ENCODE measurements around the gene DNAI1.

The DNAI1 gene

DNA sequence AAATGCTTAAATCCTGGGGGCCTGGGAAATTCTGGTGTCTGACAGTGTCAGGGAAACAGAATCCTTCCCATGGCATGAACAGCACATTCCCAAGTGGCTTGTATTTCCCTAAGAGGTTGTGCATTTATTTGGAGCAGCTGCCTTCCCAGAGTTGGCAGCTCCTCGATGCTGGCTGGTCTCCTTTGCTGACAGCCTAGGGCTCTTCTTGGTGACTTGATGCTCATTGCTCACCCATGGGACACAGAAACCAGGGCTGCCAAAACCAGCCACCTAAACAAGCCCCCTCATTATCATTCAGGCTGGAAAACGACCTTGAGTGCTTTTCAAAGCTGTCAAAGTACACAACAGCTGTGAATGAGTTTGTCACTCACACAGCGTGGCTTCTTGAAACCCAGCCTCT lies 39.9 kb downstream of the DNAI1 start:
- Histone ChIP-seq H3K4me1 (ENCODE audit: control insufficient read depth, insufficient read depth, low read depth, low read length) (no peaks in the 10 kb centered on the region), H3K4me2 (ENCODE audit: low read length, poor library complexity, severe bottlenecking) (no peak overlapping the region), H3K23ac (ENCODE audit: low read length in 2 of 2) (no peak overlapping the region), H2AFZ (ENCODE audit: low read depth, low read length) (no peak overlapping the region), H2BK120ac (ENCODE audit: low read depth, low read length) (no peak overlapping the region), H3K14ac (ENCODE audit: low read length in 2 of 2) (no peak overlapping the region), H2BK5ac (ENCODE audit: low read depth, low read length, poor library complexity, severe bottlenecking) (no peak overlapping the region), H3K36me3 (ENCODE audit: control insufficient read depth in 1 of 2, insufficient read depth in 2 of 2, low read depth in 1 of 2, low read length in 2 of 2) (no peaks in the 10 kb centered on the region), H3K9ac (ENCODE audit: low read length) (no peak overlapping the region), H2BK12ac (ENCODE audit: low read length in 2 of 2) (no peak overlapping the region), H3K18ac (ENCODE audit: low read depth in 1 of 2, low read length in 2 of 2) (no peak overlapping the region), H2BK15ac (ENCODE audit: low read depth, poor library complexity, severe bottlenecking) (no peak overlapping the region), H3K79me1 (replicated peaks; ENCODE audit: low read length, poor library complexity, severe bottlenecking) (no peaks in the 10 kb centered on the region), H4K8ac (ENCODE audit: low read length) (no peak overlapping the region), H3K27me3 (ENCODE audit: control insufficient read depth in 1 of 2, insufficient read depth in 1 of 2, low read length in 2 of 2) (peaks cover 27 to 73% of the 10 kb centered on the region in 2 experiments), H3K4ac (ENCODE audit: low read depth in 1 of 2, low read length in 2 of 2) (no peak overlapping the region), H3K9me3 (ENCODE audit: control insufficient read depth, low read length) (no peaks in the 10 kb centered on the region), H3K4me3 (ENCODE audit: insufficient read depth in 1 of 2, low read depth in 1 of 2, low read length in 2 of 2) (no peak overlapping the region), H4K91ac (ENCODE audit: low read length) (no peak overlapping the region), H2AK5ac (ENCODE audit: low read length, severe bottlenecking) (no peak overlapping the region), H3K27ac (ENCODE audit: low read length, poor library complexity, severe bottlenecking) (no peak overlapping the region)
- 39% methylated on average over 3 of the region's 3 CpGs for WGBS
- no peak for DNase-seq

DNA sequence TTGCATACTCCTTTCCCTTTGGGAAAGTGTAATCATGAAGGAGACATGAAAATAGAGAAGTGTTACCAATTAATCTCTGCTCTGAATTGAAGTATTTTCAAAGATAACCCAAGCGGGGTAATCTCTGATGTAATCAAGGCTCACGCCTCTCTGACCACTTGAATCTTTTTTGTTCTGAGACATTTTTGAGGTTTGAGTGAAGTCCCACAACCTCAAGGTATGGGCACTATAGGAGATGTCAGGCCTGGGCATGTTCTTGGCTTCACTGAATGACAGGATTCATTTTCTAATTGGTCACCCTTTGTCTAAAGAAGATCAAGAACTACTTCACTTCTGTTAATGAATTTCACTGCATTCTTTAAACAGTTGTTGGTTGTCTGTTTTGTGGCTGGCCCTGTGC lies 40.5 kb downstream of the DNAI1 start:
- Histone ChIP-seq H3K4me1 (ENCODE audit: control insufficient read depth, insufficient read depth, low read depth, low read length) (no peaks in the 10 kb centered on the region), H2BK120ac (ENCODE audit: low read depth, low read length) (no peak overlapping the region), H3K23ac (ENCODE audit: low read length in 2 of 2) (no peak overlapping the region), H3K79me1 (replicated peaks; ENCODE audit: low read length, poor library complexity, severe bottlenecking) (no peaks in the 10 kb centered on the region), H4K8ac (ENCODE audit: low read length) (no peak overlapping the region), H3K4ac (ENCODE audit: low read depth in 1 of 2, low read length in 2 of 2) (no peak overlapping the region), H3K9me3 (ENCODE audit: control insufficient read depth, low read length) (no peaks in the 10 kb centered on the region), H3K27ac (ENCODE audit: low read length, poor library complexity, severe bottlenecking) (no peak overlapping the region), H4K91ac (ENCODE audit: low read length) (no peak overlapping the region), H3K4me2 (ENCODE audit: low read length, poor library complexity, severe bottlenecking) (no peak overlapping the region), H2AK5ac (ENCODE audit: low read length, severe bottlenecking) (no peak overlapping the region), H2BK15ac (ENCODE audit: low read depth, poor library complexity, severe bottlenecking) (no peak overlapping the region), H3K36me3 (ENCODE audit: control insufficient read depth in 1 of 2, insufficient read depth in 2 of 2, low read depth in 1 of 2, low read length in 2 of 2) (no peaks in the 10 kb centered on the region), H3K9ac (ENCODE audit: low read length) (no peak overlapping the region), H3K18ac (ENCODE audit: low read depth in 1 of 2, low read length in 2 of 2) (no peak overlapping the region), H2BK5ac (ENCODE audit: low read depth, low read length, poor library complexity, severe bottlenecking) (no peak overlapping the region), H3K27me3 (ENCODE audit: control insufficient read depth in 1 of 2, insufficient read depth in 1 of 2, low read length in 2 of 2) (peaks cover 27 to 78% of the 10 kb centered on the region in 2 experiments), H2AFZ (ENCODE audit: low read depth, low read length) (no peak overlapping the region), H3K14ac (ENCODE audit: low read length in 2 of 2) (no peak overlapping the region), H2BK12ac (ENCODE audit: low read length in 2 of 2) (no peak overlapping the region), H3K4me3 (ENCODE audit: insufficient read depth in 1 of 2, low read depth in 1 of 2, low read length in 2 of 2) (no peak overlapping the region)
- DNase-seq, result no peak
- WGBS, result 87% methylated on average over 2 of the region's 2 CpGs

DNA sequence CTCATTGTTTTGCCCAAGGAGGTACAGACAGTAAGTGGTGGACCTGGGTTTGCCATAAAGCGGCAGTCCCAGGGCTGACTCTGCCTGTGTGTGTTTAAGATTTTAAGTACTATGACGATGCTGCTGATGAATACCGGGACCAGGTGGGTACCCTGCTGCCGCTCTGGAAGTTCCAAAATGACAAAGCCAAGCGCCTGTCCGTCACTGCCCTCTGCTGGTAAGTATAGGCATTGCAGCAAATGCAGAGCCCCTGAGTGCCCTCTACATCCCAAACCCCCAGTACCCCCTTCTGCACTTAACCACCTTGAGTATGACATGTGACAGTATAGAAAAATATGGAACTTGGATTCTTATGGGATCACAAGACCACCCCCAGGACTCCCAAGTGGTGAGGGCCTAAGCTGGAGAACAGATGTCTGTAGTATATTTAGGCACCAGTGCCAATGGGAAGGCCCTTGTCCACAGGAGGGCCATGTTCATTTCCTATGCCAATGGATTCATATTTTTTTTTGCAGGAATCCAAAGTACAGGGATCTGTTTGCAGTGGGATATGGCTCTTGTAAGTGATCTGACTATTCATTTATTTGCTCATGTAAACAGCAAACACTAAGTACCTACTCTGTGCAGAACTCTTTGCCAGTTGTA lies 42.1 kb downstream of the DNAI1 start:
- Histone ChIP-seq H2AK5ac (ENCODE audit: low read length, severe bottlenecking) (no peak overlapping the region), H2BK5ac (ENCODE audit: low read depth, low read length, poor library complexity, severe bottlenecking) (no peak overlapping the region), H3K14ac (ENCODE audit: low read length in 2 of 2) (no peak overlapping the region), H3K9me3 (ENCODE audit: control insufficient read depth, low read length) (no peaks in the 10 kb centered on the region), H3K27me3 (ENCODE audit: control insufficient read depth in 1 of 2, insufficient read depth in 1 of 2, low read length in 2 of 2) (peaks cover 20 to 81% of the 10 kb centered on the region in 2 experiments), H3K23ac (ENCODE audit: low read length in 2 of 2) (no peak overlapping the region), H4K8ac (ENCODE audit: low read length) (no peak overlapping the region), H3K9ac (ENCODE audit: low read length) (no peak overlapping the region), H4K91ac (ENCODE audit: low read length) (no peak overlapping the region), H3K36me3 (ENCODE audit: control insufficient read depth in 1 of 2, insufficient read depth in 2 of 2, low read depth in 1 of 2, low read length in 2 of 2) (no peaks in the 10 kb centered on the region), H3K4ac (ENCODE audit: low read depth in 1 of 2, low read length in 2 of 2) (no peak overlapping the region), H3K4me3 (ENCODE audit: insufficient read depth in 1 of 2, low read depth in 1 of 2, low read length in 2 of 2) (no peak overlapping the region), H3K27ac (ENCODE audit: low read length, poor library complexity, severe bottlenecking) (no peak overlapping the region), H3K4me2 (ENCODE audit: low read length, poor library complexity, severe bottlenecking) (no peak overlapping the region), H2BK12ac (ENCODE audit: low read length in 2 of 2) (no peak overlapping the region), H3K79me1 (replicated peaks; ENCODE audit: low read length, poor library complexity, severe bottlenecking) (no peaks in the 10 kb centered on the region), H2BK120ac (ENCODE audit: low read depth, low read length) (no peak overlapping the region), H2BK15ac (ENCODE audit: low read depth, poor library complexity, severe bottlenecking) (no peak overlapping the region), H3K4me1 (ENCODE audit: control insufficient read depth, insufficient read depth, low read depth, low read length) (no peaks in the 10 kb centered on the region), H3K18ac (ENCODE audit: low read depth in 1 of 2, low read length in 2 of 2) (no peak overlapping the region), H2AFZ (ENCODE audit: low read depth, low read length) (no peak overlapping the region)
- 6% methylated on average over 6 of the region's 6 CpGs for WGBS
- peak; percentile 51 for DNase-seq

GRCh38 chr9:34501372-34501771 lies 42.8 kb downstream of the DNAI1 start:
- Histone ChIP-seq H3K9ac (ENCODE audit: low read length) (no peak overlapping the region), H4K91ac (ENCODE audit: low read length) (no peak overlapping the region)
- 83% methylated on average over 1 of the region's 2 CpGs for WGBS

More at GRCh38 chr9:34501372-34501771, 42.8 kb downstream of the DNAI1 start:
- no peak overlapping the region for H2BK12ac ChIP-seq (ENCODE audit: low read length in 2 of 2)
- no peak overlapping the region for H3K14ac ChIP-seq (ENCODE audit: low read length in 2 of 2)
- H3K27ac ChIP-seq (ENCODE audit: low read length, poor library complexity, severe bottlenecking), result no peak overlapping the region
- H2BK120ac ChIP-seq (ENCODE audit: low read depth, low read length), result no peak overlapping the region
- no peak for DNase-seq
- H3K27me3 ChIP-seq (ENCODE audit: control insufficient read depth in 1 of 2, insufficient read depth in 1 of 2, low read length in 2 of 2), result peaks cover 18 to 82% of the 10 kb centered on the region in 2 experiments
- H3K4me2 ChIP-seq (ENCODE audit: low read length, poor library complexity, severe bottlenecking), result no peak overlapping the region
- no peaks in the 10 kb centered on the region for H3K36me3 ChIP-seq (ENCODE audit: control insufficient read depth in 1 of 2, insufficient read depth in 2 of 2, low read depth in 1 of 2, low read length in 2 of 2)
- H3K9me3 ChIP-seq (ENCODE audit: control insufficient read depth, low read length), result no peaks in the 10 kb centered on the region
- no peak overlapping the region for H2AK5ac ChIP-seq (ENCODE audit: low read length, severe bottlenecking)
- H3K18ac ChIP-seq (ENCODE audit: low read depth in 1 of 2, low read length in 2 of 2), result no peak overlapping the region
- no peak overlapping the region for H2AFZ ChIP-seq (ENCODE audit: low read depth, low read length)
- H3K4ac ChIP-seq (ENCODE audit: low read depth in 1 of 2, low read length in 2 of 2), result no peak overlapping the region
- H4K8ac ChIP-seq (ENCODE audit: low read length), result no peak overlapping the region
- H3K4me1 ChIP-seq (ENCODE audit: control insufficient read depth, insufficient read depth, low read depth, low read length), result no peaks in the 10 kb centered on the region
- H3K4me3 ChIP-seq (ENCODE audit: insufficient read depth in 1 of 2, low read depth in 1 of 2, low read length in 2 of 2), result no peak overlapping the region
- H2BK15ac ChIP-seq (ENCODE audit: low read depth, poor library complexity, severe bottlenecking), result no peak overlapping the region
- no peak overlapping the region for H2BK5ac ChIP-seq (ENCODE audit: low read depth, low read length, poor library complexity, severe bottlenecking)
- no peak overlapping the region for H3K23ac ChIP-seq (ENCODE audit: low read length in 2 of 2)
- H3K79me1 ChIP-seq (replicated peaks; ENCODE audit: low read length, poor library complexity, severe bottlenecking), result no peaks in the 10 kb centered on the region
